ENCODE measurements around the gene TAS2R40.
"Not testable (repeated sequence)": the region's sequence is repeated elsewhere in the genome, so short reads cannot be mapped to it uniquely, and the experiment has no call there.

- TF ChIP-seq, protein P1, sequence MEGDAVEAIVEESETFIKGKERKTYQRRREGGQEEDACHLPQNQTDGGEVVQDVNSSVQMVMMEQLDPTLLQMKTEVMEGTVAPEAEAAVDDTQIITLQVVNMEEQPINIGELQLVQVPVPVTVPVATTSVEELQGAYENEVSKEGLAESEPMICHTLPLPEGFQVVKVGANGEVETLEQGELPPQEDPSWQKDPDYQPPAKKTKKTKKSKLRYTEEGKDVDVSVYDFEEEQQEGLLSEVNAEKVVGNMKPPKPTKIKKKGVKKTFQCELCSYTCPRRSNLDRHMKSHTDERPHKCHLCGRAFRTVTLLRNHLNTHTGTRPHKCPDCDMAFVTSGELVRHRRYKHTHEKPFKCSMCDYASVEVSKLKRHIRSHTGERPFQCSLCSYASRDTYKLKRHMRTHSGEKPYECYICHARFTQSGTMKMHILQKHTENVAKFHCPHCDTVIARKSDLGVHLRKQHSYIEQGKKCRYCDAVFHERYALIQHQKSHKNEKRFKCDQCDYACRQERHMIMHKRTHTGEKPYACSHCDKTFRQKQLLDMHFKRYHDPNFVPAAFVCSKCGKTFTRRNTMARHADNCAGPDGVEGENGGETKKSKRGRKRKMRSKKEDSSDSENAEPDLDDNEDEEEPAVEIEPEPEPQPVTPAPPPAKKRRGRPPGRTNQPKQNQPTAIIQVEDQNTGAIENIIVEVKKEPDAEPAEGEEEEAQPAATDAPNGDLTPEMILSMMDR (IDR thresholded peaks at IDR 0.05; ENCODE audit: insufficient read depth, low read length, poor library complexity, severe bottlenecking) = not testable (repeated sequence)
- not testable (repeated sequence) for TF ChIP-seq EZH2phosphoT487 (conservative IDR thresholded peaks at IDR 0.05; ENCODE audit: low read length)
Observed at GRCh38 chr7:143213478-143213877, 8.4 kb upstream of the TAS2R40 start.
